GM21717 (cell line): Measurements from ENCODE around the gene ID2.

Experiments used
- ATAC-seq: cut with Tn5 transposase; IDR thresholded peaks from one replicate; pipeline ENCODE4 v1.9.1; 2021; ENCODE audit warnings: mild to moderate bottlenecking, moderate library complexity; ENCODE audit not compliant: unreplicated experiment

Gene ID2

DNA sequence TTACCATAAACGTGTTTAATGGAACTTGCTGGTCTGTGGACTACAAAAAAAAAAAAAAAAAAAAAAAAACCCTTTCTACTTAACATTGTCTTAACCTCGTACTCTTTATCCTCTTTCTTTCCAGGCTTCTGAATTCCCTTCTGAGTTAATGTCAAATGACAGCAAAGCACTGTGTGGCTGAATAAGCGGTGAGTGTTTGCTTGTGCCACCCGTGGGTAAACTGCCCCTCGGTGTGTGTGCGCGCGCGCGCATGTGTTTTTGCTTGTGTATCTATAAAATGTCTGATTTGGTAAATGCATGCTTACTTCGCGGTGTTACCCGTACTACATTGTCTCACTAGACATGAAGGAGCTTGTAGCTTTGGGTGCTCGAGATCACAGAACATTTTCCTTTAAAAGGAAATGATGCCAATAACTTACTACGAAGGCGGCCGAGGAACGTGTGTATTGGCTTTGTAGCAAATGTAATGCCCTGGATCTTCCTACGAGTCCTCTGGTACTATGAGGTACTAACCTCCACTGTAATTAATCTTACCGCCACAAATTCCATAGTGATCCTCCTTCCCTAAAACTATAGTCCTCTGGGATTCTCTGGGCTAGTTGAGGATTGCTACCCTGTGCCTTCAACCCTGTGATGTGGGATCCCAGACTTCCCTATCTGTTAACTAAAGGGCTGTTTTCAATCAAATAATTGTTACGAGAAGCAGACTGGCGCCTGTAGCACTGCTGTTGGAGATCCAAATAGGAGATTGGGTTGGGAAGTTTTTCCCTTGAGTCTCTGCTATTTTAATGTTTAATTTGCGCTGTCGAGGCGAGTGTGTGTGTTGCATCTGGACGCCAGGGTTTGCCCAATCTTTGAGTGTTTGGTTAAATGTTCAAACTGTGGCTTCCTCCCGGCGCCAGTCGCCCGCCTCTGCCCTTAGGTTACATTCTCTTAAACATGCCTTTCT is 1.1 kb downstream of the ID2 start:
- ATAC-seq = no peak

GRCh38 chr2:8684540-8684877 is 2.7 kb downstream of the ID2 start:
- no peak for ATAC-seq

DNA sequence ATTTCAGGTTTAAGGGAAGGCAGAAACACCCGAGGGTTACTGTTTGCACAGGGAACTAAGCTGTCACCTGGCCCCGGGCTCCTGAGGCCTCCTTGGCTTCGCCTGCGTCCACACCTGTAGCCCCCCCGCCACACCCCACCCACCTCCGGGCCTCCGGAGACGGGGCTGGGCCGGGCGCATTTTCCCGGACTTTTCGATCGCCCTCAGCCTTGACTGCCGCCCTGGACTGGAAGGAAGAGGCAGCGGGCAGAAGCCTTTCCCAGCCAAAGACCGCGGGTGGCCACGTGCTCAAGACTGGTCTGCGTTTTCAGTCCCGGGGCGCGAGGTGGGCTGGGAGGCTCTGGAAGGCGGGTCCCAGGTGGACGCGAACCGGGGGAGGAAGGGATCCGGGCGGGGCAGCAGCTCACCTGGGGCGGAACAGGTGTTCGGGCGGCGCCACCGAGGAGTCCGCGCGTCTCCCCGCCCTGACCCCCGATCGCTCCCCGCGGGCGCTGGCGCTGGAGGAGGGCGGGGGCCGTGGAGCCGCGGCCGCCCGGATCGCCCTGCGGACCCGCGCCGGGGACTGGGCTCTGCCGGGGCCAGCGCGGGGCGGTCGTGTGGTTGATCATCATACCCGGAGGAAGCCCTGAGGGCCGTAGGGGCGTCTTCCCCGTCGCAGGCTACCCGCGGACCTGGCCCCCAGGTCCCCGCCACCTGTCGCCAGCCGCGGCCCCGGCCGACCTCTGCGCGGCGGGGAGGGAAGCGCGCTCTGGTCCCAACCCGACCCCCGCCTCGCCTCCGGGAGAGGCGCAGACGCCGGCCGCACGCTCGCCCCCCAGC is 3.2 kb downstream of the ID2 start:
- ATAC-seq = peak; percentile 2

- ATAC-seq = peak; percentile 30
Measured at GRCh38 chr2:8685697-8686358, 4.0 kb downstream of the ID2 start.

GRCh38 chr2:8691859-8692437 is 10.1 kb downstream of the ID2 start:
- ATAC-seq = no peak

DNA sequence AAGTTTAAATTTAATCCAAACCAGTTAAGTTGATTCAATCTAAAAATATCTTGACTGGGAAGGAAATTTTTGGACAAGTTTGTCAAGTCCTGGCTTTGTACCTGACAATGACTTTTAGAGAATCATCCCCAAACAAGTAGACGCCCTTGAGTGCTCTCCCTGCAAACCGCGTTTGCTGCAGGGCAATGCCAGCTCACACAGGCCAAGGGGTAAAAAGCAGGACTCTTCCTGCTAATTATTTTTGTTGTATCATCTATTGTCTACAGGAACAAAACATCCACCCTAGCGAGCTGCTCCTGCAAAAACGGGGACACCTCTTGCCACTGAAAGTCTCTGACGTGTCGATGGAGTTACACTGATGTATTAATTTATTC is 10.9 kb downstream of the ID2 start:
- ATAC-seq = no peak

DNA sequence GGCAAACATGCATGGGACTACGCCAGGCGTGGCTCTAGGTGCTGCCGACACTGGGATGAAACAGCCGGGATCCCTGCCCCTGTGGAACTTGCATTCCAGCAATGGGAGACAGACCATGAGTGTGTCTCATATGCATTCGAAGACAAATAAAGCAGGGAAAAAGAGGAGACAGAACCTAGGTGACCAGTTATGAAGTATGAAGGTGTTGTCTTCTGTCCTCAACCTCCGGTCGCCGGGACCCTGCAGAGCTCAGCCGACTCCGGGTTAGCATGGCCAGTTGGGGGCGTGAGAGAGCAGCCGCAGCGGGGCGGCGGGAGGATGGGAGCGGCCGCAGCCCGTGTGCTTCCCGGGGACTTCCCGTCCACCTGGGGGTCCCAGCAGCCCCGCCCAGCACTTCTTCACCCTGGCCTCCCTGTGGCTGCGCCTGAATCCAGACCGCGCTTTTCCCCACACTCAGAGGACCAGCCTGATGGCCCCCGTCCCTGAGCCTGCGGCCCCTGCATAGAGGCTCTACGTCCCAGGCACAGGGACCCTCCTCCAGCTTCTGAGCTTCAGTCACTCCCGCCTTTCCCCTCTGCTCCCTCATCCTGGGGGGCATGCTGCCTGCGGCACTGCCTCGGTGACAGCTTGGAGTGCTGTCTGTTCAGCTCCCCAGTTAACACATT is 11.4 kb downstream of the ID2 start:
- ATAC-seq = no peak

DNA sequence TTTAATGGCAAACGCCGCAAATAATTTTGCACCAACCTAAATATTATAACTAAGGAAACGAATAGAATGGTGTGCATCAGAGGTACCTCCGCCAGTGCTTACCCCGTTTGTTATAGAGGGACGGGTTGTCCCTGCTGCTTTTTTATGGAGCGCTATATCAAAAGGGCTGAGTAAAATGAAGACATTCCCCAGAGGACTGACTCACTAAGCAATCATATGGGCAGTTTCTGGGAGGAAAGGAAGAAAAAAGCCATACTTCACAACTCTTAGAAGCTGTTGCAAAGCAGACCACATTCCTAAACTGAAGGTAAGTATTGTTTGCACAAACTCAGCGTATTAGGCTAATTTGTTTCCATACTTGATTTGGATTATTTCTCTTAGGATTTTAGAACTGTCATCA is 12.9 kb downstream of the ID2 start:
- no peak for ATAC-seq

GRCh38 chr2:8697190-8697589 is 15.3 kb downstream of the ID2 start:
- no peak for ATAC-seq

- ATAC-seq = no peak
Measured at GRCh38 chr2:8699839-8700238, 18.0 kb downstream of the ID2 start.

DNA sequence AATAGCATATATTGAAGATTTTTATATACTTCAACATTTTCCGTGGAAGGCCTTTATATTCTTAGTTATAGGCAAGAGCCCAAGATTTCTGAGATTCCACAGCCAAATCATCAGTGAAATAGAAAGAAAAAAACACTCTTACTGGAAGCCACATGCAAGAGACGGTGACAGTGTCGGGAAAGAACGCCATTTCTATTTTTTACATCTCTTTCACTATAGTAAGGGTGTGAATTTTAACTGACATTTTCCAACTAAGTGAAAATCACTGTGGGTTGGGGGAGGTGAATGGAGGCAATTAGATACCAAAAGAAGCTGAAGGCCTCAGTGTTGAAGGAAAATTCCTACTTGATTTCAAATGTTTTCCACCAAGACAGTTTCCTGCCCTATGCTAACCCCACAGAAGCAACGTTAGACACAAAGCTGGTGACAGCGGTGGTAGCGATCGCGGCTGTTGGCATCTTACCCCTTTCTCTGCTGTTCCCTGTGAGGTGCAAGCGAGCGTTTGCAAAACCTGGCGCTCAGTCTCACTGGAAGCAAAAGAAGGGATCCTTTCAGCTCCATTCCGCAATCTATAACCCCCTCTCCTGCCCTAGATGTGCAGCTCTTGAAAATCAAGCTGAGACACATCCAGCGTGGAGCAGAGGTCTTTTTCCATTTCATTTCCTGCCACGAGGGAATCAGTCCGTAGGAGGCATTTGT is 20.0 kb downstream of the ID2 start:
- no peak for ATAC-seq

DNA sequence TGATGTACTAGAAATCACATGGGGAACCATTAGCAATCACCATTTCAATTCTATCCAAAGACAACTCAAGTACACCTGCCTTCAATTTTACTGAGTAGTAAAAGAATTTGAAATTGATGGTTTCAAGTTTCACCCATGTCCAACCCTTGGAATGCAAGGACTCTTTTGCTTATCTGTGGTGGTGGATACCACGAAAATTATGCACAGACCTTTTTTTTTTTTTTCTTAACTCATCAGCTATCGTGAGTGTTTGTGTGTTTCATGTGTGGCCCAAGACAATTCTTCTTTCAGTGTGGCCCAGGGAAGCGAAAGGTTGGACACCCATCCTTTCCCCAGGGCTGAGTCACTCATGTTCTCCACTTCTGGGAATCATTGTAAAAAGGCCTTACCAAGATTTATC is 23.1 kb downstream of the ID2 start:
- no peak for ATAC-seq

DNA sequence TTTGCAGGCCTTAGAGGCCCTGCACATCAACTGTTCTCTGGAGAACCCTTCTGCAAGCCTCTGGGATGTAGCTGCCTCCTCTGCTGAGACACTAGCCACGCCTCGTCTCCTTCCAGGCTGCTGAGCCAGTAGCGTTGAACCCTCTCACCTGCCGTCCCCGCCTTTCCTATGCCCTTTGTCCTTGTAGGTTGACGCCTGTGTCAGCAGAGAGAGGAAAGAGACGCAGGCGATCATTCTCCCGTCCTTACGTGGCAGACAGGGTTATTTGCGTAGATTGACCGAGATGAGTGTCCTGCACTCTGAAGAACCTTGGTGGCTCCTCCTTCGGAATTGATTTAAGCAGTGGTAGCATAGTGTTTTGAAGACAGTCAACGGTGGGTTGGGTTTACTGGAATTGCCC is 27.8 kb downstream of the ID2 start:
- ATAC-seq = no peak

- no peak for ATAC-seq
Measured at GRCh38 chr2:8710951-8711350, 29.1 kb downstream of the ID2 start.

DNA sequence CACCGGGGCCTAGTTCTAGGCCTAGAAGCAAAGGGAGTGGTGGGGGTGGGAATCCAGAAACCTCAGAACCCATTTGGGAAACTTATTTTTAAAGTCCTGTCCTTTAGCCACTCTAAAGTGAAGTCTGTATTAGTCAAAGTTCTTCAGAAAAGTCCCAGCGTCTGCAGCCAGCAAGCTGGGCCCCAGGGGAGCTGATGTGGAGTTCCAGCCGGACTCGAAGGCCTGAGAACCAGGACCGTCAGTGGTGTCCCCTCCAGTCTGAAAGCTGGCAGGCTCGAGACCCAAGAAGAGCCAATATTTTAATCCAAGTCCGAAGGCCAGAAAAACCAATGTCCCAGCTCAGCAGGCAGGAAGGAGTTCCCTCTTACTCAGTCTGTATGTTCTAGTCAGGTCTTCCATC is 32.4 kb downstream of the ID2 start:
- no peak for ATAC-seq

DNA sequence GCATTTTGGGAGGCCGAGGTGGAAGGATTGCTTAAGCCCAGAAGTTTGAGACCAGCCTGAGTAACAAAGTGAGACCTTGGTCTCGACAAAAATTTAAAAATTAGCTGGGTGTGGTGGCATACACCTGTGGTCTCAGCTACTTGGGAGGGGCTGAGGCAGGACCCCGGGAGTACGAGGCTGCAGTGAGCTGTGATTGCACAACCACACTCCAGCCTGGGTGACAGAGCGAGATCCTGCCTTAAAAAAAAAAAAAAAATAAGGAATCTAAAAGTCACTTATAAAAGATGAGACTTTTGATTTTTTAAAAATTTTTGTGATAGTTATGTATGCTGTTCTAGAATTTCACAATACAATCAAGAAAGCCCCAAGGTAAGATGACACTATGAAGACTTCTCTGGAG is 33.1 kb downstream of the ID2 start:
- no peak for ATAC-seq

DNA sequence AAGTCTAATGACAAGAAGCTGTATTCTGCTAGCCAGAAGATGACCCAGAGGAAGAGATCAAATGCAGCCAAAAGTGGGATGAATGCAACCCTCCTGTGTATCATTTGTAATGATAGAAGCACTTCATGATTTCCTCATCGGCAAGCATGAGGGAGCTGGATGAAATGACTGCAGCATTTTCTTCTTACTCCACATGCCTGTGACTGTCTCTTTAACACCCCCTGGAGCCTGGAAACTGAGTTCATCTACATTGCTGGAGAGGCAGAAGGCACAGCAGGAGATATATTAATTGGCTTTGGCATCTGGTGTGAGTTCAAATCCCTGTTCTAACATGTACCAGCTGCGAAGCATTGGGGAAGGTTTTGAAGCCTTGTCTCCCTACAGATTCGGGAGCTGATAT is 37.7 kb downstream of the ID2 start:
- no peak for ATAC-seq

- ATAC-seq = no peak
Measured at GRCh38 chr2:8720741-8721140, 38.9 kb downstream of the ID2 start.

- ATAC-seq = no peak
Measured at GRCh38 chr2:8721410-8721809, 39.6 kb downstream of the ID2 start.

GRCh38 chr2:8722986-8723385 is 41.1 kb downstream of the ID2 start:
- no peak for ATAC-seq
